Liver (tissue), 9 donors: ENCODE measurements around the gene HERC5. TPM values are rescaled to one million over a fixed set of nuclear protein-coding genes. Genes with fewer than 3 reads are reported as not detected.

Experiments used
- DNase-seq: peaks from one replicate; pipeline ENCODE4 v3.0.0-alpha.2; 2017; ENCODE audit warnings: low spot score
- H3K27ac ChIP-seq, 2 donors: one replicate each; pipeline ENCODE4 v1.7.0; 2013; ENCODE audit warnings: inconsistent platforms in 2 of 2, low read length in 2 of 2, control low read depth in 1 of 2, low read depth in 1 of 2, mild to moderate bottlenecking in 1 of 2
- H3K27me3 ChIP-seq, 4 donors: one replicate each; pipeline versions ENCODE4 v1.6.1 to v1.7.0; 2013; ENCODE audit warnings: low read length in 3 of 4, inconsistent platforms in 1 of 4, mild to moderate bottlenecking in 1 of 4, moderate library complexity in 1 of 4; ENCODE audit not compliant: control insufficient read depth in 4 of 4, insufficient read depth in 4 of 4
- H3K36me3 ChIP-seq, 4 donors: one replicate each; pipeline versions ENCODE4 v1.6.1 to v1.7.0; 2013; ENCODE audit warnings: low read length in 3 of 4, mild to moderate bottlenecking in 3 of 4, low read depth in 1 of 4, moderate library complexity in 1 of 4; ENCODE audit not compliant: control insufficient read depth in 4 of 4, insufficient read depth in 3 of 4
- H3K4me1 ChIP-seq, 4 donors: one replicate each; pipeline versions ENCODE4 v1.6.1 to v1.7.0; 2013; ENCODE audit warnings: low read length in 3 of 4, mild to moderate bottlenecking in 3 of 4, moderate library complexity in 1 of 4; ENCODE audit not compliant: control insufficient read depth in 4 of 4, insufficient read depth in 4 of 4
- H3K4me3 ChIP-seq, 3 donors: one replicate each; pipeline versions ENCODE4 v1.6.1 to v1.7.0; 2013; ENCODE audit warnings: low read length in 3 of 3, control low read depth in 1 of 3, low read depth in 1 of 3, mild to moderate bottlenecking in 1 of 3
- H3K9ac ChIP-seq, 2 donors: one replicate each; pipeline ENCODE4 v1.7.0; 2013; ENCODE audit warnings: low read length in 2 of 2, mild to moderate bottlenecking in 2 of 2, moderate library complexity in 2 of 2, control low read depth in 1 of 2, low read depth in 1 of 2
- H3K9me3 ChIP-seq, 4 donors: one replicate each; pipeline versions ENCODE4 v1.6.1 to v1.7.0; 2013; ENCODE audit warnings: low read length in 3 of 4; ENCODE audit not compliant: control insufficient read depth in 4 of 4
- ATF3 ChIP-seq: IDR thresholded peaks from 2 replicates; pipeline ENCODE4 v1.6.1; 2016; ENCODE audit warnings: antibody characterized with exemption
- CTCF ChIP-seq: fragments of 150-350 bp; IDR thresholded peaks from 2 replicates; pipeline ENCODE4 v1.5.1; 2017; ENCODE audit warnings: improper control_type of control experiment, low read depth, low read length; ENCODE audit not compliant: missing input control
- FOXA1 ChIP-seq: IDR thresholded peaks from 2 replicates; pipeline ENCODE4 v1.6.1; 2016; ENCODE audit warnings: antibody characterized with exemption
- FOXA2 ChIP-seq: IDR thresholded peaks from 2 replicates; pipeline ENCODE4 v1.6.1; 2016; ENCODE audit warnings: antibody characterized with exemption
- GABPA ChIP-seq, 2 donors: IDR thresholded peaks in 1 of 2; conservative IDR thresholded peaks in 1 of 2; 2 replicates each; pipeline ENCODE4 v1.6.1; 2016; ENCODE audit warnings: antibody characterized with exemption in 2 of 2, mild to moderate bottlenecking in 1 of 2, moderate library complexity in 1 of 2
- HNF4A ChIP-seq, 2 donors: conservative IDR thresholded peaks; 2 replicates each; pipeline ENCODE4 v1.6.1; 2016; ENCODE audit warnings: antibody characterized with exemption in 2 of 2, mild to moderate bottlenecking in 2 of 2
- HNF4G ChIP-seq: IDR thresholded peaks from 2 replicates; pipeline ENCODE4 v1.6.1; 2016; ENCODE audit warnings: antibody characterized with exemption
- MAX ChIP-seq: IDR thresholded peaks from 2 replicates; pipeline ENCODE4 v1.6.1; 2016; ENCODE audit warnings: antibody characterized with exemption
- NR2F2 ChIP-seq: IDR thresholded peaks from 2 replicates; pipeline ENCODE4 v1.6.1; 2016; ENCODE audit warnings: antibody characterized with exemption
- RAD21 ChIP-seq, 2 donors: IDR thresholded peaks; 2 replicates each; pipeline ENCODE4 v1.6.1; 2016; ENCODE audit warnings: antibody characterized with exemption in 2 of 2, mild to moderate bottlenecking in 2 of 2
- RXRA ChIP-seq, 2 donors: IDR thresholded peaks; 2 replicates each; pipeline ENCODE4 v1.6.1; 2017 to 2018; ENCODE audit warnings: antibody characterized with exemption in 2 of 2, mild to moderate bottlenecking in 1 of 2
- SP1 ChIP-seq: IDR thresholded peaks from 2 replicates; pipeline ENCODE4 v1.6.1; 2018; ENCODE audit warnings: antibody characterized with exemption, mild to moderate bottlenecking
- TAF1 ChIP-seq: conservative IDR thresholded peaks from 2 replicates; pipeline ENCODE4 v1.6.1; 2016; ENCODE audit warnings: antibody characterized with exemption, mild to moderate bottlenecking
- YY1 ChIP-seq: IDR thresholded peaks from 2 replicates; pipeline ENCODE4 v1.6.1; 2016; ENCODE audit warnings: antibody characterized with exemption, mild to moderate bottlenecking
- ZBTB33 ChIP-seq: IDR thresholded peaks from 2 replicates; pipeline ENCODE4 v1.6.1; 2016; ENCODE audit warnings: antibody characterized with exemption
- WGBS: extraction: QIAGEN DNeasy Blood & Tissue Kit; methylation state at CpG from one replicate; pipeline ENCODE4 v1.1.7; 2013; 5-methylcytosine and 5-hydroxymethylcytosine counted together
- polyA plus RNA-seq, 2 donors: library from polyadenylated mRNA; stranded (reverse) in 1 of 2; unstranded in 1 of 2; fragments of 200-250 nt in 1 of 2; fragments of >200 nt in 1 of 2; fragmentation: Nextera tagmentation in 1 of 2; extraction: Ambion mirVana in 1 of 2; gene quantifications; one replicate each; pipeline versions ENCODE4 v1.2.1 to v1.2.3, GENCODE V29; 2013 to 2015
- total RNA-seq, 2 donors: library from RNA; depleted of rRNA; stranded (reverse); fragments of >200 nt; gene quantifications; one replicate each; pipeline ENCODE4 v1.2.3, GENCODE V29; 2014
- donor health status: healthy.
- donor health status: healthy.
- donor health status: healthy.
- donor health status: healthy.
- donor health status: healthy.

Gene HERC5
- total and polyA plus RNA-seq, 4 donors = 1.5 to 5.0 (median 2.9) TPM

GRCh38 chr4:88481537-88481936 lies 24.6 kb downstream of the HERC5 start:
- Histone ChIP-seq H3K4me1 (no peaks in the 10 kb centered on the region), H3K9me3 (no peaks in the 10 kb centered on the region), H3K27me3 (no peaks in the 10 kb centered on the region), H3K4me3 (no peak overlapping the region), H3K36me3 (peaks cover 0 to 2% (median 0%) of the 10 kb centered on the region in 4 donors), H3K27ac (no peak overlapping the region), H3K9ac (no peak overlapping the region)
- TF ChIP-seq ZBTB33 = no peak
- no peak for TF ChIP-seq FOXA2
- TF ChIP-seq YY1 = no peak
- TF ChIP-seq SP1 = no peak
- TF ChIP-seq HNF4G = no peak
- no peak for TF ChIP-seq RXRA (IDR thresholded peaks at IDR 0.05)
- TF ChIP-seq MAX = no peak
- no peak for TF ChIP-seq NR2F2
- no peak for TF ChIP-seq GABPA (IDR thresholded peaks at IDR 0.05 in 1 of 2, conservative IDR thresholded peaks at IDR 0.05 in 1 of 2)
- TF ChIP-seq HNF4A (conservative IDR thresholded peaks at IDR 0.05) = no peak
- DNase-seq = no peak
- WGBS = 80% methylated on average over 1 of the region's 1 CpG

- Histone ChIP-seq H3K27me3 (no peaks in the 10 kb centered on the region), H3K36me3 (peaks cover 0 to 12% (median 4%) of the 10 kb centered on the region in 4 donors), H3K4me3 (no peak overlapping the region), H3K27ac (no peak overlapping the region), H3K4me1 (peaks cover 0 to 1% (median 0%) of the 10 kb centered on the region in 4 donors), H3K9me3 (no peaks in the 10 kb centered on the region), H3K9ac (no peak overlapping the region)
- TF ChIP-seq NR2F2 (no peak), FOXA1 (no peak), FOXA2 (no peak), SP1 (no peak), MAX (no peak), GABPA (IDR thresholded peaks at IDR 0.05 in 1 of 2, conservative IDR thresholded peaks at IDR 0.05 in 1 of 2) (no peak), ATF3 (no peak), HNF4G (no peak), RAD21 (IDR thresholded peaks at IDR 0.05) (no peak), TAF1 (no peak), CTCF (no peak)
- 80% methylated on average over 4 of the region's 4 CpGs for WGBS
- DNase-seq = no peak
These were observed 32.3 kb downstream of the HERC5 start for GRCh38 chr4:88489100-88489761.
